GM23338 (cell line): Measurements from ENCODE around the gene C15orf61.

ENCODE experiments used
- CREB1 ChIP-seq: fragments of 250-450 bp; sonication (Bioruptor Pico); IDR thresholded peaks from 2 replicates; pipeline ENCODE4 v1.5.0; 2020; ENCODE audit warnings: low read depth, mild to moderate bottlenecking, moderate library complexity
- CTCF ChIP-seq, 2 experiments: fragments of 200-600 bp in 1 of 2; sonication (generic) in 1 of 2; conservative IDR thresholded peaks; 2 replicates each; pipeline versions ENCODE4 v1.5.1 to v1.6.1; 2016 to 2017; ENCODE audit warnings: antibody characterized with exemption in 2 of 2, low read depth in 2 of 2, mild to moderate bottlenecking in 2 of 2, moderate library complexity in 1 of 2
- EZH2 ChIP-seq: fragments of 200-600 bp; sonication (generic); IDR thresholded peaks from one replicate; pipeline ENCODE4 v1.8.0; 2017; ENCODE audit warnings: antibody characterized with exemption, mild to moderate bottlenecking, low read depth; ENCODE audit not compliant: unreplicated experiment
- EZH2phosphoT487 ChIP-seq: fragments of 200-600 bp; sonication (generic); IDR thresholded peaks from one replicate; pipeline ENCODE4 v1.8.1; 2018; ENCODE audit warnings: antibody characterized with exemption; ENCODE audit not compliant: unreplicated experiment
- JUNB ChIP-seq: IDR thresholded peaks from one replicate; pipeline ENCODE4 v1.6.1; 2016; ENCODE audit warnings: antibody characterized with exemption; ENCODE audit not compliant: unreplicated experiment
- NANOG ChIP-seq: IDR thresholded peaks from 2 replicates; pipeline ENCODE4 v1.6.1; 2016; ENCODE audit warnings: antibody characterized with exemption, borderline replicate concordance
- POLR2AphosphoS5 ChIP-seq: IDR thresholded peaks from 2 replicates; pipeline ENCODE4 v1.6.1; 2016; ENCODE audit warnings: antibody characterized with exemption, low read depth
- STAT1 ChIP-seq: IDR thresholded peaks from one replicate; pipeline ENCODE4 v1.6.1; 2016; ENCODE audit warnings: antibody characterized with exemption; ENCODE audit not compliant: unreplicated experiment
- ZNF331 ChIP-seq: fragments of 250-450 bp; sonication (Bioruptor Pico); IDR thresholded peaks from 2 replicates; pipeline ENCODE4 v1.5.0; 2020; ENCODE audit warnings: low read depth, mild to moderate bottlenecking, moderate library complexity
- TF ChIP-seq, protein P1 (sequence below): IDR thresholded peaks from one replicate; pipeline ENCODE4 v1.6.1; 2018; ENCODE audit warnings: antibody characterized with exemption; ENCODE audit not compliant: unreplicated experiment
- TF ChIP-seq, protein P2 (sequence below): IDR thresholded peaks from 2 replicates; pipeline ENCODE4 v1.6.1; 2016; ENCODE audit warnings: antibody characterized with exemption

- TF ChIP-seq CTCF (conservative IDR thresholded peaks at IDR 0.05; ENCODE audit: low read depth in 2 of 2) (no peak), EZH2 (no peak), CREB1 (CRISPR knock-in tag) (no peak), ZNF331 (CRISPR knock-in tag) (no peak), POLR2AphosphoS5 (no peak), JUNB (no peak), EZH2phosphoT487 (no peak), STAT1 (no peak), NANOG (no peak)
- TF ChIP-seq, protein P1, sequence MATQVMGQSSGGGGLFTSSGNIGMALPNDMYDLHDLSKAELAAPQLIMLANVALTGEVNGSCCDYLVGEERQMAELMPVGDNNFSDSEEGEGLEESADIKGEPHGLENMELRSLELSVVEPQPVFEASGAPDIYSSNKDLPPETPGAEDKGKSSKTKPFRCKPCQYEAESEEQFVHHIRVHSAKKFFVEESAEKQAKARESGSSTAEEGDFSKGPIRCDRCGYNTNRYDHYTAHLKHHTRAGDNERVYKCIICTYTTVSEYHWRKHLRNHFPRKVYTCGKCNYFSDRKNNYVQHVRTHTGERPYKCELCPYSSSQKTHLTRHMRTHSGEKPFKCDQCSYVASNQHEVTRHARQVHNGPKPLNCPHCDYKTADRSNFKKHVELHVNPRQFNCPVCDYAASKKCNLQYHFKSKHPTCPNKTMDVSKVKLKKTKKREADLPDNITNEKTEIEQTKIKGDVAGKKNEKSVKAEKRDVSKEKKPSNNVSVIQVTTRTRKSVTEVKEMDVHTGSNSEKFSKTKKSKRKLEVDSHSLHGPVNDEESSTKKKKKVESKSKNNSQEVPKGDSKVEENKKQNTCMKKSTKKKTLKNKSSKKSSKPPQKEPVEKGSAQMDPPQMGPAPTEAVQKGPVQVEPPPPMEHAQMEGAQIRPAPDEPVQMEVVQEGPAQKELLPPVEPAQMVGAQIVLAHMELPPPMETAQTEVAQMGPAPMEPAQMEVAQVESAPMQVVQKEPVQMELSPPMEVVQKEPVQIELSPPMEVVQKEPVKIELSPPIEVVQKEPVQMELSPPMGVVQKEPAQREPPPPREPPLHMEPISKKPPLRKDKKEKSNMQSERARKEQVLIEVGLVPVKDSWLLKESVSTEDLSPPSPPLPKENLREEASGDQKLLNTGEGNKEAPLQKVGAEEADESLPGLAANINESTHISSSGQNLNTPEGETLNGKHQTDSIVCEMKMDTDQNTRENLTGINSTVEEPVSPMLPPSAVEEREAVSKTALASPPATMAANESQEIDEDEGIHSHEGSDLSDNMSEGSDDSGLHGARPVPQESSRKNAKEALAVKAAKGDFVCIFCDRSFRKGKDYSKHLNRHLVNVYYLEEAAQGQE = no peak
- TF ChIP-seq, protein P2, sequence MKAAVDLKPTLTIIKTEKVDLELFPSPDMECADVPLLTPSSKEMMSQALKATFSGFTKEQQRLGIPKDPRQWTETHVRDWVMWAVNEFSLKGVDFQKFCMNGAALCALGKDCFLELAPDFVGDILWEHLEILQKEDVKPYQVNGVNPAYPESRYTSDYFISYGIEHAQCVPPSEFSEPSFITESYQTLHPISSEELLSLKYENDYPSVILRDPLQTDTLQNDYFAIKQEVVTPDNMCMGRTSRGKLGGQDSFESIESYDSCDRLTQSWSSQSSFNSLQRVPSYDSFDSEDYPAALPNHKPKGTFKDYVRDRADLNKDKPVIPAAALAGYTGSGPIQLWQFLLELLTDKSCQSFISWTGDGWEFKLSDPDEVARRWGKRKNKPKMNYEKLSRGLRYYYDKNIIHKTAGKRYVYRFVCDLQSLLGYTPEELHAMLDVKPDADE = no peak
Observed at GRCh38 chr15:67504056-67504455, 16.9 kb upstream of the C15orf61 start.
